ENCODE measurements around the gene C17orf107.

GRCh38 chr17:4931963-4932362, 32.6 kb downstream of the C17orf107 start, which contains the start of gene GP1BA:
- TF ChIP-seq EZH2phosphoT487 (IDR thresholded peaks at IDR 0.05; ENCODE audit: borderline replicate concordance, low read depth) (no peak), TEAD4 (IDR thresholded peaks at IDR 0.05; ENCODE audit: borderline replicate concordance, insufficient read depth) (no peak), RXRA (IDR thresholded peaks at IDR 0.05; ENCODE audit: borderline replicate concordance, low read depth) (no peak), CTCF (IDR thresholded peaks at IDR 0.05) (no peak), CHD2 (IDR thresholded peaks at IDR 0.05; ENCODE audit: low read length, partially characterized antibody) (no peak), SMC3 (IDR thresholded peaks at IDR 0.05; ENCODE audit: low read depth, low read length) (no peak), POLR2AphosphoS5 (IDR thresholded peaks at IDR 0.05; ENCODE audit: low read depth, low read length) (no peak), USF2 (IDR thresholded peaks at IDR 0.05; ENCODE audit: borderline replicate concordance, low read depth, low read length) (no peak), EP300 (IDR thresholded peaks at IDR 0.05; ENCODE audit: borderline replicate concordance in 1 of 2, low read depth in 1 of 2, low read length in 1 of 2) (no peak), FOSL2 (IDR thresholded peaks at IDR 0.05; ENCODE audit: borderline replicate concordance, low read depth) (no peak), RFX5 (IDR thresholded peaks at IDR 0.05; ENCODE audit: low read length) (no peak), ZBTB33 (IDR thresholded peaks at IDR 0.05; ENCODE audit: borderline replicate concordance, low read depth) (no peak)
